GM18951 (cell line): ENCODE data around the gene DOCK7.
"Not testable (repeated sequence)": the region's sequence is repeated elsewhere in the genome, so short reads cannot be mapped to it uniquely, and the experiment has no call there.

Source experiments
- POLR2A ChIP-seq: IDR thresholded peaks from 4 replicates; pipeline ENCODE4 v1.6.1; 2011; ENCODE audit warnings: mild to moderate bottlenecking; ENCODE audit not compliant: insufficient read length, insufficient read depth; ENCODE audit errors: extremely low read depth
- in situ Hi-C: fragments of 300-500 bp; cut with MboI; formaldehyde crosslinking; loops from one replicate; pipeline ENCODE4 v1.12.0; 2022; ENCODE audit warnings: low sequenced_read_pairs, mixed read lengths, inconsistent platforms; ENCODE audit not compliant: unreplicated experiment

The DOCK7 gene

DNA sequence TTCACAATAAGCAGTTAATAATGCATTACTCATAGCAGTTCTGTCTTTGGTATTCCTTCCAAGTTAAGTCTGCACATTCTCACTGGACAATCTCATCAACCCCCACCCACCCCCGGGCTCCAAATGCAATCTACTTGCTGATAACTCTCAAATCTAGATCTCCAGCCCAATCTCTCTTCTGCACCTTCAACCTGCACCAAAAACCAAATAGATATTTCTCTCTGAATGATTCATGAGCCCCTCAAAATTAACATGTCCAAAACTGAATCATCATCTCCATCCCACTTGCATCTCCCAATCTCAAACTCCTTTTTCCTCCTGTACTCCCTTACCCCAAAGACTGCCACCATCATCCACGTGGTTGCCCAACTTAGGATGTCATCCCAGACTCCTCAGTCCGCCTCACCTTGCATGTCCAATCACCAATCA lies 2.7 kb downstream of the DOCK7 start:
- TF ChIP-seq POLR2A: no peak
- in situ Hi-C loops: no loop called here

- no peak for TF ChIP-seq POLR2A
- in situ Hi-C loops: no loop called here
Observed at GRCh38 chr1:62682531-62682930, 5.7 kb downstream of the DOCK7 start.

GRCh38 chr1:62680992-62681391 lies 7.2 kb downstream of the DOCK7 start:
- in situ Hi-C loops: not testable (repeated sequence)

DNA sequence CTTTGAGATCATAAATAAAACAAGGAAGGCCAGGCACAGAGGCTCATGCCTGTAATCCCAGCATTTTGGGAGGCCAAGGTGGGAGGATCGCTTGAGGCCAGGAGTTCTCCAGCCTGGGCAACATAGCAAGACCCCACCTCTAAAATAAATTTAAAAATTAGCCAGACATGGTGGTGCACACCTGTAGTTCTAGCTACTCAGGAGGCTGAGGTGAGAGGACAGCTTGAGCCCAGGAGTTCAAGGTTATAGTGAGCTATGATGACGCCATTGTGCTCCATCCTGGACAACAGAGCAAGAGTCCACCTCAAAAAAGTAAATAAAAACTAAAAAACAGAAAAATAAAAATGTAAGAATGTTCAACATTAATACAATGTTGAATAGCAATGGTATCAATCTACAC lies 10.4 kb downstream of the DOCK7 start:
- in situ Hi-C loops: not testable (repeated sequence)

GRCh38 chr1:62676611-62677356 lies 11.4 kb downstream of the DOCK7 start:
- no peak for TF ChIP-seq POLR2A
- in situ Hi-C loops: no loop called here

DNA sequence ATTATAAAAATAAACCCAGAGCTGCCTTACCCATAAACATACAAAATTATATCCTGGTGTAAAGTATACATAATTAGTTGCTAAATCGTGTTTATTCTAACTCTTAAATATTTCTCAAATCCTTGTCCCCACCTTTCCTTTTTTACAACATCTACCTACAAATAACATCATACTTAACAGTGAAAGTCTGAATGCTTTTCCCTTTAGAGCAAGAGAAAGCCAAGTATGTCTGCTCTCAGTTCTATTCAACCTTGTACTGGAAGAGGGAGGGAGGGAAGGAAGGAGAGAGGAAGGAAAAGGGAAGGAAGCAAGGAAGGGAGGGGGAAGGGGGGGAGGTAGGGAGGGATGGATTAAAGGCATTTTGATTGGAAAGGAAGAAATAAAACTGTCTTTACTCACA lies 14.6 kb downstream of the DOCK7 start:
- in situ Hi-C loops: no loop called here
- no peak for TF ChIP-seq POLR2A

GRCh38 chr1:62672029-62672428 lies 16.2 kb downstream of the DOCK7 start:
- in situ Hi-C loops: no loop called here

DNA sequence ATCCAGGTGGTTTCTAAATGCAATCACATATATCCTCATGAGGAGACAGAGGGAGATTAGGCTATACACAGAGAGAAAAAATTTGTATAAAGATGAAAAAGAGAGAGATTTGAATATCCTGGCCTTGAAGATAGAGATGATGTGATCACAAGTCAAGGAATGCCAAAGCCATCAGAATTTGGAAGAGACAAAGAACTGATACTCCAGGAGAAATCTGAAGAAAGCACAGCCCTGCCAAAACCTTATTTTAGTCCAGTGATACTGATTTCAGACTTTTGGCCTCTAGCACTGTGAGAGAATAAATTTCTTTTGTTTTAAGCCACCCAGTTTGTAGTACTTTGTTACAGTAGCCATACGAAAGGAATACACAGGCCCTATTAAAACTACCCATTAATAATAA lies 33.4 kb downstream of the DOCK7 start:
- in situ Hi-C loops: no loop called here
- no peak for TF ChIP-seq POLR2A

More at GRCh38 chr1:62672029-62672428, 16.2 kb downstream of the DOCK7 start:
- TF ChIP-seq POLR2A: no peak

GRCh38 chr1:62652387-62652786 lies 35.8 kb downstream of the DOCK7 start:
- in situ Hi-C loops: no loop called here
- no peak for TF ChIP-seq POLR2A

- in situ Hi-C loops: no loop called here
Observed at GRCh38 chr1:62643283-62643682, 44.9 kb downstream of the DOCK7 start.

DNA sequence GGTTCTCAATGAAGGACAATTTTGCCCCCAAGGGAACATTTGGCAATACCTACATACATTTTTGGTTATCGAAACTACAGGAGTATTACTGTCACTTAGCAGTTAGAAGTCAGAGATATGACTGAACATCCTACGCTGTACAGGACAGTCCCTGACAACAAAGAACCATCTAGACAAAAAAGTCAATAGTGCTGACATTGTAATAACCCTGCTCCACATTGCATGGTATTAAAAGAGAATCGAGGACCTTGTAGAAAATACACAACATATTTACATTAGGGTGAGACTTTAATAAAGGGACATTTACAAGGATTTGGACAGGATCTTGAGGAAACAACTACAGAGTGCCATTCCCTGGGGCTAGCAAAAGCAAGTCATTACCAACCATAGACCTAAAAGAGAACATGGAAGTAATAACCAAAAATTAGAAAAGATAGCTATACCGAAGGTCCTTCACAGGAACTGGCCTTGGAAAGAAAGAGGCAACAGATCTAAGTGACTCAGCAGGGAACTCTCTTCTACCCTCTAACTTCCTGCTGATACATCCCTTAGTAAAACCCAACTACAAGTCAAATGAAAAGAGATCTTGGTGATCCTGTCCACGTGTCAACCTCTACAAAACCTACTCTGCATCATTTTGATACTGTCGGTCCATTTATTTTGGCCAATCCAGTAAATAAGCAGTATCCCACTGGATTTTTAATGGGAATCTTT lies 50.6 kb downstream of the DOCK7 start:
- in situ Hi-C loops: no loop called here
- no peak for TF ChIP-seq POLR2A

More at GRCh38 chr1:62643283-62643682, 44.9 kb downstream of the DOCK7 start:
- TF ChIP-seq POLR2A: no peak

DNA sequence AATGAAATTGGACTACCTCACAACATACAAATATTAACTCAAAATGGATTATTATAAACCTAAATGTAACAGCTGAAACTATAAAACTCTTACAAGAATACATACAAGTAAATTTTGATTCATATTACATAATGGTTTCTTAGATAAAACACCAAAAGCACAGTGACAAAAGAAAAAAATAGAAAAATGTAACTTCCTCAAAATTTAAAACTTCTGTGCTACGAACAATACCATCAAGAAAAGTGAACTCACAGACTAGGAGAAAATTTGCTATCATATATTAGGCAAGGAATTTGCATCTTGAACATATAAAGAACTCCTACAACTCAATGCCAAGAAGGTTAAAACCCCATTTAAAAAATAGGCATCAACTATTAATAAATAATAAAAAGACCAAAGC lies 59.7 kb downstream of the DOCK7 start:
- in situ Hi-C loops: no loop called here

DNA sequence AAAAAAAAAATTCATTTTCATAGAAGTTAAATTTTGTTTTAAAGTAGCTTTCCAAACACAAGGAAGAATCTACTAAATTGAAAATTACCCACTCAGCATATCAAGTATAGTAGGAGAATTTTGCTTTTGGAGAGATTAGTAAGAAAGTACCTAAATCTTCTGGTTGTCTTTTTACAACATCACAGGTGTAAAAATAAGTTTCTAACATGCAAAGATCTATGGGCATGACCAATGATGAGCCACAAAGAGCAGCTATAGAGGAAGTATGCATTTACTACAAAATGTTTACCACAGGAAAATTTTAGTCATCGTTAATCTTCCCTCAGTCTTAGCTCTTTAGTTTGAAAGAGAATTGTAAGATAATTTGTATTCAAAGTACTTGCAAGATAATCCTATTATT lies 62.8 kb downstream of the DOCK7 start:
- no peak for TF ChIP-seq POLR2A
- in situ Hi-C loops: no loop called here

More for the DNA sequence above, 59.7 kb downstream of the DOCK7 start:
- no peak for TF ChIP-seq POLR2A

GRCh38 chr1:62621907-62622306 lies 66.3 kb downstream of the DOCK7 start:
- in situ Hi-C loops: no loop called here
- no peak for TF ChIP-seq POLR2A
